ENCODE measurements around the gene ZFYVE28. TPM values are rescaled to one million over a fixed set of nuclear protein-coding genes. Genes with fewer than 3 reads are reported as not detected.

Gene ZFYVE28
- total RNA-seq, 1 donor from 2014 or later = 3.6 TPM

DNA sequence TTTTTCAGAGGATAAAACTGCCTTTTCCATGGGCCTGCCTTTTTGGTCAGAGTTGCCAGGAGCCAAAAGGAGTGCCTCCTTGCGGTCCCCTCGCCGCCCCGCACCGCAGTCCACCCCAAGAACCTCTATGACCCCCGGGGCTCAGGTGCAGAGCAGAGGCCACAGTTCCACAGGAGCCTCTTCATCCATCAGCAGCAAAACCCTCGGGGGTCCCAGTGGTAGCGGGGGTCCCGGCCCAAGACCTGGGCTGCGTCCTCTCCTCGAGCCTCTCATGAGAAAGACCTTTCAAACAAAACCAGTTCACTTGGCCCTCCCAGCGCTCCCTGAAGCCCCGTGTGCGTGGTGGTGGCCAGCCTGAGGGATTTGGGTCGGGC, 16.8 kb downstream of the ZFYVE28 start:
- Mint-ChIP-seq H3K4me3 (peak overlapping the region; percentile 83), H3K27me3 (peaks cover 10% of the 10 kb centered on the region), H3K9me3 (no peaks in the 10 kb centered on the region), H3K36me3 (no peaks in the 10 kb centered on the region), H3K27ac (no peak overlapping the region), H3K4me1 (ENCODE audit: unreplicated experiment) (peaks cover 10% of the 10 kb centered on the region)
- no peak for DNase-seq (ENCODE audit: extremely low spot score, unreplicated experiment)
- TF ChIP-seq, protein P1, sequence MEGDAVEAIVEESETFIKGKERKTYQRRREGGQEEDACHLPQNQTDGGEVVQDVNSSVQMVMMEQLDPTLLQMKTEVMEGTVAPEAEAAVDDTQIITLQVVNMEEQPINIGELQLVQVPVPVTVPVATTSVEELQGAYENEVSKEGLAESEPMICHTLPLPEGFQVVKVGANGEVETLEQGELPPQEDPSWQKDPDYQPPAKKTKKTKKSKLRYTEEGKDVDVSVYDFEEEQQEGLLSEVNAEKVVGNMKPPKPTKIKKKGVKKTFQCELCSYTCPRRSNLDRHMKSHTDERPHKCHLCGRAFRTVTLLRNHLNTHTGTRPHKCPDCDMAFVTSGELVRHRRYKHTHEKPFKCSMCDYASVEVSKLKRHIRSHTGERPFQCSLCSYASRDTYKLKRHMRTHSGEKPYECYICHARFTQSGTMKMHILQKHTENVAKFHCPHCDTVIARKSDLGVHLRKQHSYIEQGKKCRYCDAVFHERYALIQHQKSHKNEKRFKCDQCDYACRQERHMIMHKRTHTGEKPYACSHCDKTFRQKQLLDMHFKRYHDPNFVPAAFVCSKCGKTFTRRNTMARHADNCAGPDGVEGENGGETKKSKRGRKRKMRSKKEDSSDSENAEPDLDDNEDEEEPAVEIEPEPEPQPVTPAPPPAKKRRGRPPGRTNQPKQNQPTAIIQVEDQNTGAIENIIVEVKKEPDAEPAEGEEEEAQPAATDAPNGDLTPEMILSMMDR (conservative IDR thresholded peaks at IDR 0.05) = no peak

GRCh38 chr4:2400841-2401609, 17.4 kb downstream of the ZFYVE28 start:
- Mint-ChIP-seq H3K27ac (no peak overlapping the region), H3K4me1 (ENCODE audit: unreplicated experiment) (peaks cover 10% of the 10 kb centered on the region), H3K9me3 (no peaks in the 10 kb centered on the region), H3K27me3 (peaks cover 10% of the 10 kb centered on the region), H3K4me3 (no peak overlapping the region), H3K36me3 (no peaks in the 10 kb centered on the region)
- TF ChIP-seq, protein P1 (conservative IDR thresholded peaks at IDR 0.05) = no peak
- DNase-seq (ENCODE audit: extremely low spot score, unreplicated experiment) = no peak

DNA sequence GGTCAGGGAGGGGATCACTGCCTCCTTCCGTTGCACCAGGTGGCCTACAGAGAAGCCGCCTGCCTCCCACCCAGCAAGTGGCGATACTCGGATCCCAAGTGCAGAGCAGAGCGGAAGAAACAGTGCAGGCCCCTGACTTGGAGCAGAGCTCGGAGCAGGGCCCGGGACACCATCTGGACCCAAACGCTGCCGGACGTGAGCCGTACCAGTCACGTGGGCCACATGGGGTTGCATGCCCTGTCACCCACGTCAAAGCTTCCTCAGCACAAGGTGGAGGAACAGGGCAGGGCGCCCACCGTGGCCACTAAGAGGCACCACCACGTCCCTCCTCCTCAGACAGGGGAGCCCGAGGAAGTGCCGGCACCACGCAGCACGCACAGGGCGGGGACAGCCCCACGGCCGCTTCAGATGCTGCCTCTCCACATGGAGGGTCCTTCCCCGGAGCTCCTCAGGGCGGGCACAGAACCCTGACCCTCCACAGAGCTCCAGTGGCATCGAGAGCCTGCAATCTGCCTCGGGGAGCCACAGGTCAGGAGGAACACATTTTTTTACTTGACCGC, 18.7 kb downstream of the ZFYVE28 start:
- Mint-ChIP-seq H3K4me3 (no peak overlapping the region), H3K27ac (no peak overlapping the region), H3K9me3 (no peaks in the 10 kb centered on the region), H3K36me3 (no peaks in the 10 kb centered on the region), H3K27me3 (peaks cover 12% of the 10 kb centered on the region), H3K4me1 (ENCODE audit: unreplicated experiment) (peaks cover 10% of the 10 kb centered on the region)
- no peak for DNase-seq (ENCODE audit: extremely low spot score, unreplicated experiment)
- TF ChIP-seq, protein P1 (conservative IDR thresholded peaks at IDR 0.05) = no peak

DNA sequence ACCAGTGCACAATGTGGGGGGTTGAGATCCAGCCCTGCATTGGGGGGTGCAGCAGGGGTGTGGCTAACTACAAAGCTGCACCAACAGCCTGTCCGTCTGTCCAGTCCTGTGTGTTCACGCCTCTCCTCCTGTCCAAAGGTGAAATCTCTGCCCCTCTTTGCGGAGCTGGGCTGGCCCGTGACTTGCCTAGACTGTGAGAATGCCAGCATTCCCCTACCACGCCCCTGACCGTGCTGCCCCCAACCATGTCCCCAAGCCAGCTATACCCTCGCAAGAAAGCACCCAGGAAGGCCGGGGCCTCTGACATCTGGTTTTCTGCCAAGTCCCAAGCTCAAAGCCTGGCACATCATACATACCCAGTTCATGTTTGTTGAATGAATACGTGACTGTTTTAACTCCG, 19.2 kb downstream of the ZFYVE28 start:
- TF ChIP-seq, protein P1 (conservative IDR thresholded peaks at IDR 0.05) = no peak
- Mint-ChIP-seq H3K9me3 (no peaks in the 10 kb centered on the region), H3K36me3 (no peaks in the 10 kb centered on the region), H3K27ac (no peak overlapping the region), H3K27me3 (peaks cover 12% of the 10 kb centered on the region), H3K4me3 (no peak overlapping the region), H3K4me1 (ENCODE audit: unreplicated experiment) (peaks cover 11% of the 10 kb centered on the region)
- no peak for DNase-seq (ENCODE audit: extremely low spot score, unreplicated experiment)

DNA sequence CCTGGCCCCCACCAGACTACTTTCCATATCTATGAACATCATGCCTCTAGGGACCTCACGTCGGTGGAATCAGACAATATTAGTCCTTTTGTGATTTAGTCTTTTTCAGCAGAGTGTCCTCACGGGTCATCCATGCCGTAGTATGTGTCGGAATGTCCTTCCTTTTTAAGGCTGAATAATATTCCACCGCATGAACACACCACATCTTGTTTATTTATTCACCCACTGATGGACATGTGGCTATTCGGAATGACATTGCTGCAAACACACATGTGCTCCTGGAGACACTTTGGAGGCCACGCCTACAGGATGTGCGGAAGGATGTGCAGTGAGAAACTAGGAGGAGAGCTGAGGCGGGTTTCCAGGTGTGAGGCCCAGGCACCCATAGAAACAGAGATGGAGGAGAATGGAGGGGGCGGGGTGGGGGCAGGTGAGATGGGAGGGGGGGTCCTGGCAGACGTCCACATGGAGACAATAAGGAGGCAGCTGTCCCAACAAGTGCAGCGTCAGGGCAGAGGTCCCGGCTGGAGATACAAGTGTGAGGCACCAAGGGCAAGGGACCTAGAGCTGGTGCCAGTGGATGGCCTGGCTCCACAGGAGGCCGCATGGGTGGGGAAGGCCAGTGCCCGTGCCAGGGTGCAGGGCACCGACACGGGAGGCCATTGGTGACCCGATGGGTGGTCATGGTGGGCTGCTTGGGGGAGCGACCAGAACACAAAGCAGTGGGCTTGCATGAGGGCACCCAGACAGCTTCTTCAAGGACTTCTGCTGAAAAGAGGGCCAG, 20.7 kb downstream of the ZFYVE28 start:
- Mint-ChIP-seq H3K27ac (no peak overlapping the region), H3K27me3 (peaks cover 21% of the 10 kb centered on the region), H3K36me3 (no peaks in the 10 kb centered on the region)

More for the DNA sequence above, 20.7 kb downstream of the ZFYVE28 start:
- peaks cover 22% of the 10 kb centered on the region for H3K4me1 Mint-ChIP-seq (ENCODE audit: unreplicated experiment)
- H3K9me3 Mint-ChIP-seq = no peaks in the 10 kb centered on the region
- no peak overlapping the region for H3K4me3 Mint-ChIP-seq
- TF ChIP-seq, protein P1 (conservative IDR thresholded peaks at IDR 0.05) = no peak
- no peak for DNase-seq (ENCODE audit: extremely low spot score, unreplicated experiment)
